Smooth muscle cell (in vitro differentiated cells): ENCODE measurements around the gene TBC1D22A. TPM values are rescaled to one million over a fixed set of nuclear protein-coding genes. Genes with fewer than 3 reads are reported as not detected.
"Not testable (repeated sequence)": the region's sequence is repeated elsewhere in the genome, so short reads cannot be mapped to it uniquely, and the experiment has no call there.

Experiments used
- DNase-seq: peaks from one replicate; lab custom pipeline; 2025; ENCODE audit not compliant: unreplicated experiment; lab: John Stamatoyannopoulos, UW
- H2AFZ ChIP-seq: fragments of 200-600 bp; sonication (generic); 2 replicates; pipeline ENCODE4 v1.6.0; 2016; ENCODE audit warnings: antibody characterized with exemption, low read depth, mild to moderate bottlenecking
- H3F3A ChIP-seq: fragments of 200-600 bp; sonication (generic); 2 replicates; pipeline ENCODE4 v1.6.0; 2017; ENCODE audit warnings: antibody characterized with exemption, low read depth
- H3K27ac ChIP-seq: fragments of 200-600 bp; sonication (generic); 2 replicates; pipeline ENCODE4 v1.5.1; 2016; ENCODE audit warnings: low read depth, mild to moderate bottlenecking
- H3K27me3 ChIP-seq: fragments of 200-600 bp; sonication (generic); 2 replicates; pipeline ENCODE4 v1.6.1; 2016; ENCODE audit warnings: low read depth, mild to moderate bottlenecking
- H3K36me3 ChIP-seq: fragments of 200-600 bp; sonication (generic); 2 replicates; pipeline ENCODE4 v1.5.1; 2016; ENCODE audit warnings: low read depth
- H3K4me1 ChIP-seq: fragments of 200-600 bp; sonication (generic); 2 replicates; pipeline ENCODE4 v1.5.1; 2016; ENCODE audit warnings: low read depth
- H3K4me2 ChIP-seq: fragments of 200-600 bp; sonication (generic); 2 replicates; pipeline ENCODE4 v1.6.0; 2016; ENCODE audit warnings: mild to moderate bottlenecking
- H3K4me3 ChIP-seq: fragments of 200-600 bp; sonication (generic); 2 replicates; pipeline ENCODE4 v1.5.1; 2016; ENCODE audit warnings: mild to moderate bottlenecking
- H3K79me2 ChIP-seq: fragments of 200-600 bp; sonication (generic); 2 replicates; pipeline ENCODE4 v1.6.0; 2016; ENCODE audit warnings: low read depth, mild to moderate bottlenecking
- H3K9ac ChIP-seq: fragments of 200-600 bp; sonication (generic); 2 replicates; pipeline ENCODE4 v1.6.0; 2016; ENCODE audit warnings: low read depth
- H3K9me3 ChIP-seq: fragments of 200-600 bp; sonication (generic); replicated peaks from 2 replicates; pipeline ENCODE4 v1.5.1; 2016; ENCODE audit warnings: low read depth
- H4K20me1 ChIP-seq: fragments of 200-600 bp; sonication (generic); 2 replicates; pipeline ENCODE4 v1.6.0; 2016; ENCODE audit warnings: low read depth
- CTCF ChIP-seq: fragments of 200-600 bp; sonication (generic); IDR thresholded peaks from 2 replicates; pipeline ENCODE4 v1.5.1; 2017; ENCODE audit warnings: borderline replicate concordance, mild to moderate bottlenecking, antibody characterized with exemption; ENCODE audit not compliant: insufficient read depth, poor library complexity, severe bottlenecking
- WGBS: methylation state at CpG from one replicate; pipeline ENCODE4 v1.1.7; 2016; ENCODE audit warnings: low lambda C conversion rate; 5-methylcytosine and 5-hydroxymethylcytosine counted together
- polyA plus RNA-seq: library from polyadenylated mRNA; unstranded; fragments of >200 nt; fragmentation: Nextera tagmentation; extraction: Ambion mirVana; gene quantifications from 2 replicates; pipeline ENCODE4 v1.2.1, GENCODE V29; 2016
- total RNA-seq: library from RNA; depleted of rRNA; stranded (reverse); fragments of >200 nt; gene quantifications from 2 replicates; pipeline ENCODE4 v1.2.3, GENCODE V29; 2014

Gene TBC1D22A
- total and polyA plus RNA-seq, 2 experiments from 2014 or later = 12.5 to 14.4 TPM

DNA sequence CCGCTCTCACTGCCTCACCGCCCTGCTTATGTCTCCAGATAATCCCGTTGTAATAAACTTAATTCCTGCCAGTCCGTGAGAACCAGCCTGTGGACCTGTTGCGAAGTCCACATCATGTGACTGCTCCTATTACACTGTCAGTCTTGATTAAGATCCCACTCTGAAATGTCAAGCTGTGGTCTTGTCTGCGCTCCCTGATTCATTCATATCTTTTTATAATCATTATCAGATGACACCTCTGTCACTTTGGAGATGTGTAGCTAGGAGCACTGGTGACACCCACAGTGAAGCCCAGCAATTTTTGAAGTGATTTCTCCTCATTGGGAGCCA, 377.3 kb downstream of the TBC1D22A start:
- H3K36me3 ChIP-seq = no peaks in the 10 kb centered on the region
- no peaks in the 10 kb centered on the region for H4K20me1 ChIP-seq
- H3K4me3 ChIP-seq = no peak overlapping the region
- H3K9ac ChIP-seq = no peak overlapping the region
- DNase-seq = no peak
- TF ChIP-seq CTCF = no peak
- 78% methylated on average over 6 of the region's 6 CpGs for WGBS
- H3K27me3 ChIP-seq = no peaks in the 10 kb centered on the region
- H3K4me2 ChIP-seq = no peak overlapping the region
- H2AFZ ChIP-seq = no peak overlapping the region
- no peak overlapping the region for H3K27ac ChIP-seq
- no peaks in the 10 kb centered on the region for H3F3A ChIP-seq
- H3K9me3 ChIP-seq = no peaks in the 10 kb centered on the region
- H3K79me2 ChIP-seq = no peaks in the 10 kb centered on the region
- H3K4me1 ChIP-seq = no peaks in the 10 kb centered on the region

GRCh38 chr22:47140975-47141374, 378.5 kb downstream of the TBC1D22A start:
- not testable (repeated sequence) for H3K4me2 ChIP-seq, H3K27me3 ChIP-seq, H3K36me3 ChIP-seq, H3K9ac ChIP-seq, H2AFZ ChIP-seq, DNase-seq, H3K27ac ChIP-seq, H3F3A ChIP-seq, H3K9me3 ChIP-seq, H3K4me1 ChIP-seq, H3K4me3 ChIP-seq, H3K79me2 ChIP-seq, H4K20me1 ChIP-seq
- 95% methylated on average over 8 of the region's 8 CpGs for WGBS

DNA sequence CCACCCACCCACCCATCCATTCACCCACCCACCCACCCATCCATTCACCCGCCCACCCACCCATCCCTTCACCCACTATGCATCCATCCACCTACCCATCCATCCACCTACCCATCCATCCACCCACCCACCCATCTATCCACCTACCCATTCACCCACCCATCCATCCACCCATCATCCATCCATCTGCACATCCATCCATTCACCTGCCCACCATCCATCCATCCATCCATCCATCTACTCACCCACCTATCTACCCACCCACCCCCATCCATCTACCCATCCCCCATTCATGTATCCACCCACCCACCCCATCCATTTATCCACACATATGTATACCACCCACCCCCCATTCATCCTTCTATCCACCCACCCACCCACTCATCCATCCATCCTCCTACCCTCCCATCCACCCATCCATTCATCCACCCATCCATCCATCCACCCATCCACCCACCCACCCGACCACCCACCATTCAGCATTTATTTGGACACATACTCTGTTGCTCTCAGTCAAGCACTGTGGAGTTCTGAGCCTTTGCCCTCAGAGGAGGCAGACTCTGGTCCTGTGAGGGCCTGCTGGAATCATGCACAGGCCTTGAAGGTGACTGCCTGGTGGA, 380.1 kb downstream of the TBC1D22A start:
- Histone ChIP-seq H3K4me2 (no peak overlapping the region), H3K4me3 (no peak overlapping the region), H3K27ac (no peak overlapping the region), H4K20me1 (no peaks in the 10 kb centered on the region), H3F3A (no peaks in the 10 kb centered on the region), H2AFZ (no peak overlapping the region), H3K79me2 (no peaks in the 10 kb centered on the region), H3K9ac (no peak overlapping the region), H3K36me3 (no peaks in the 10 kb centered on the region), H3K27me3 (no peaks in the 10 kb centered on the region), H3K4me1 (no peaks in the 10 kb centered on the region), H3K9me3 (no peaks in the 10 kb centered on the region)
- 100% methylated on average over 1 of the region's 2 CpGs for WGBS
- TF ChIP-seq CTCF = no peak
- DNase-seq = no peak

DNA sequence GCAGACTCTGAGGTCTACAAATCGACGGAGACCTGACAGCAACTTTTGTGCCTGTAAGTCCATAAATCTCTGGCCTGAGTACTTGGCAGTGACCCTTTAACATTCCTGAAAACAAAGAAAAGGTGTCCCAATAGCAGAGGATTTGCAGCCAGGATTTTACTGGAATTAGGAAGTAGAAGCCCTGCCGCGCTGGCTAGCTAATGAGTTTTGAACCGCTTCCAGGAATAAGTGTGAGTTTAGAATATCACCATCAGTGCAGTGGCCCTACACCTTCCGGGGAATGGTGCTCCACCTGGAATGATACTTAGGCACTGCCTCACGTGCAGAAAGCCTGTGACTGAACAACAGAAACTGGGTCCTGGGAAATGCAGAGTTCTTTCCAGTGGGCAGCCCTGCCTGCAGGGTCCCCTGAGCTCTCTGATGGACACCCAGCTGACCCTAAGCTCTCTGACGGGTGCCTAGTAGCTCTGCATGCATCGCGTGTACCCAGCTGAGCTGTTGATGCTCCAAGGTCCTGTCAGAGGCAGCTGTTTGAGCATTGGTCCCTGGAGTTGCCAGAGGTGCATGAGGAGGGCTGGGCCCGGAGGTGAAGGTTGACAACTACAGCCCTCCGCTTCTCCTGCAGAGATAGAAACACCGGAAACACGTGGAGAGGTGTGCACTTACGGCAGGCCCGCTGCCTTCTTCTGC, 380.9 kb downstream of the TBC1D22A start:
- H3K27ac ChIP-seq = no peak overlapping the region
- H3K9ac ChIP-seq = no peak overlapping the region
- no peaks in the 10 kb centered on the region for H3F3A ChIP-seq
- H3K9me3 ChIP-seq = no peaks in the 10 kb centered on the region
- no peak overlapping the region for H3K4me2 ChIP-seq
- no peak for TF ChIP-seq CTCF
- no peaks in the 10 kb centered on the region for H3K27me3 ChIP-seq
- no peak overlapping the region for H2AFZ ChIP-seq
- no peaks in the 10 kb centered on the region for H3K36me3 ChIP-seq
- H4K20me1 ChIP-seq = no peaks in the 10 kb centered on the region
- no peaks in the 10 kb centered on the region for H3K4me1 ChIP-seq
- WGBS = 94% methylated on average over 16 of the region's 16 CpGs
- no peak for DNase-seq
- no peak overlapping the region for H3K4me3 ChIP-seq
- H3K79me2 ChIP-seq = no peaks in the 10 kb centered on the region
